Suprapubic skin (tissue), 4 donors: ENCODE results near the gene DXO.
"Not testable (repeated sequence)": the region's sequence is repeated elsewhere in the genome, so short reads cannot be mapped to it uniquely, and the experiment has no call there.

Experiments
- CTCF ChIP-seq, 2 donors: fragments of 200-600 bp in 1 of 2; fragments of 450-650 bp in 1 of 2; sonication (generic) in 1 of 2; IDR thresholded peaks; one replicate each; pipeline ENCODE4 v1.5.1; 2016 to 2019; ENCODE audit warnings: antibody characterized with exemption in 2 of 2, mild to moderate bottlenecking in 1 of 2, moderate library complexity in 1 of 2
- POLR2A ChIP-seq, 2 donors: fragments of 450-650 bp; IDR thresholded peaks; one replicate each; pipeline ENCODE4 v1.6.1; 2017; ENCODE audit warnings: antibody characterized with exemption in 2 of 2, mild to moderate bottlenecking in 2 of 2, moderate library complexity in 2 of 2
- POLR2AphosphoS5 ChIP-seq, 3 donors: sonication (generic); formaldehyde crosslinking; IDR thresholded peaks; one replicate each; pipeline ENCODE4 v1.6.1; 2017; ENCODE audit warnings: antibody characterized with exemption in 3 of 3

GRCh38 chr6:32004393-32004792 is 32.5 kb upstream of the DXO start:
- TF ChIP-seq CTCF, POLR2AphosphoS5, POLR2A (IDR thresholded peaks at IDR 0.05): not testable (repeated sequence)
